Activated CD8-positive, alpha-beta memory T cell treated with anti-CD3 and anti-CD28 coated beads, Interleukin-2, amount 50 U/mL, for 24 hours (primary cell): Measurements from ENCODE around the gene BRD4.

Source experiments
- DNase-seq: peaks from one replicate; pipeline ENCODE4 v3.0.0-alpha.2; 2020; ENCODE audit errors: extremely low read depth

BRD4 gene

DNA sequence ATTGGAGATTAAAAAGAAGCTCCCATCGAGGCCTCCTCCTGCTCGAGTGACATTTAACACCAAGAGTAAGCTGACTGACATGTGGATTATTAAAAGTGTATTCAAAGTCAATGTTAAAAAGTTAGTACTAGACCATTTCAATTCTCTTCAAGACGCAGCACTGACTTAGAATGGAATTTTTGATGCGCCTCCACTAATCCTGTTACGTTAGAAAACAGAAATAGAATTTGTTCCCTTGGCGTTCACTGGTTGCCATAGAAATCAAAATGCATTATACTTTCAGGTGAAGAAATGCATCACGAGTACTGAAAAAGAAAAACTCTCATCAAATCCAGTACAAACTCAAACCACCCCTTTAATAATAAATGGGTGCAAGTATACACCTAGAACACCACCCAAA lies 42.2 kb downstream of the BRD4 start:
- no peak for DNase-seq

DNA sequence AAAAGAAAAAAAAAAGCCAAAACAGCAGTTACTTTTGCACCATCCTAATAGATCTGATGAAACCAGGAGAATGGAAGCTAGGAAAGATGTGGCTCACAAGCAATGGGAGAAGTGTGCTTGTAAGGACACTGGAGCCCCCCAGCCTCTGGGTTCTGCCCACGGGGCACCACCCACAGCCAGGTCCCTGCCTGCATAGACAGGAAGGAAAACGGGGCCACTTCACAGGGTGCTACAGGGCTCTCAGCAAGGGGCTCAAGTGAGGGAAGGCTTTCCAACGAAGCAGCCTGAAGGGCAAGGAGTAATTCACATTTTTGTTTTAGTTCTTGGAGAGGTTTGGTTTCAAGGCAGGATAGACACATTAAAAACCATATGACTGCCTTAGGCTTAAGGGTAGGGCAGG lies 42.7 kb downstream of the BRD4 start:
- DNase-seq, result no peak

DNA sequence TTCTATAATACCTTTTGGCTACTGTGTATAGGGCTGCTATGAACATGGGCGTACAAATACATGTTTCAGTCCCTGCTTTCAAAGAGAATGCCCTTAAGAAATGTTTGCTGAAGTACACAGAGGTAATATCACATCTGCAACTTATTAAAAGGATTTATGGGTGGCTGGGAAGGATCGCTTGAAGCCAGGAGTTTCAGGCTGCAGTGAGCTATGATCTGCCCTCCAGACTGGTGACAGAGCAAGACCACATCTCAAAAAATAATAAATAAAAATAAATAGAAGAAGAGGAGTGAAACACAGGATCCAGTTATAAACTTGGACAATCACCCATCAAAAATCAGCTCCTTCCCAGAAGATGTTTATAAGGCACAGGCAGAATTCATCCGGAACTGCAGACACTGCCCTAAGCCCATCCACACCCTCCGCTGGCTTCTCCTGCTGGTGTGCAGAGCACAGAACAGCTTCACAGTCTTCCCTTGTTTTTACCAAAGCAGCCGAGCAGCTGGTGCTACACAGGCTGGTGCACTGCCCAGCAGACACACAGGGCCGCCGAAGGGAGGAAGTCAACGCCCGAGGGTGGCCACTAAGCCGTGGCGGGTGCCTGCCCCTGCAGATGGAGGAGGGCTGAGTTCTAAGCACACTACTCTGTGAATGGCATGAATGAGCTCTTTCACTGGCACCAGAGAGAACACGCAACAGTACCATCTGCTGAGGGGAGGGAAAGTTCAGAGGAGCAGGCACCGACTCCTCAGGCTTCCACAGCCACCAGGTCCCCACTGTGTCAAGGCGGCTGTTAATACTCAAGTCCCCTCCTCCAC lies 44.0 kb downstream of the BRD4 start:
- no peak for DNase-seq

DNA sequence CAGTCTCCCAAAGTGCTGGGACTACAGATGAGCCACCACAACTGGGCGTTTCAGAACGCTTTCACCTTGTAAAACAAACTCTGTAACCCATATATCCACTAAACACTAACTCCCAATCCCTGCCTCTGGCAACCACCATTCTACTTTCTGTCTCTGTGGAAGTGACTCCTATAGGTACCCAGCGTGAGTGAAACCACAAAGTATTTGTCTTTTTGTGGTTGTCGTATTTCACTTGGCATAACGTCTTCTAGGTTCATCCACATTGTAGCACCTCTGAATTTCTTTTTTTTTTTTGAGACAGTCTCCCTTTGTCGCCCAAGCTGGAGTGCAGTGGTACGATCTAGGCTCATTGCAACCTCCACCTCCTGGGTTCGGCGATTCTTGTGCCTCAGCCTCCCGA lies 44.8 kb downstream of the BRD4 start:
- no peak for DNase-seq

DNA sequence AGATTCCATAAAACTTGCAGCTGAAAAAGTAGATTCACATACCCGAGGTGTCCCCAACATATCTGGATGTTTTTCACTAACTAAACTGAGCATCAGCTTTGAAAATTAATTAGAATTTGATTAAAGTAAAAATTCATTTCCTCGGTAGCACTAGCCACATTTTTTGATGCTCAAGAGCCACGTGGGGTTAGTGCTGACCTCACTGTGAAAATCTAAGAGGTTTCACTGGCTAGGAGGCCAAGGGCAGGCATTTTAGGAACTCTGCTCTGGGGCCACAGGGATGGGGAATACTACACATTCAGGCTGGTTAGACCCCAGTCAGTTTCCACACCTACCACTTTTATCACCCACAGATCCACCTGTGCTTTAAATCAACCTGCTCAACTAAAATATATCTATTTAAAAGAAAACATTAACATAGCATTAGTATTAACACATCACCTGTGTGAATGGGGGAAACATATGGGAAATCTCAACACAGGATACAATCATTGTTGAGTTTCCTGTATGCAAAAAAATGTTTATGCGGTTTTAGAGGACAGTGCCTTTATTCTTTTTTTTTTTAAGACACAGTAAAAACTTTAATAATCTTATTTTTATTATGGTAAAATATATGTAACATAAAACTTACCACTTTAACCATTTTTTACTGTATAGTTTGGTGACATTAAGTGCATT lies 45.5 kb downstream of the BRD4 start:
- DNase-seq, result no peak

DNA sequence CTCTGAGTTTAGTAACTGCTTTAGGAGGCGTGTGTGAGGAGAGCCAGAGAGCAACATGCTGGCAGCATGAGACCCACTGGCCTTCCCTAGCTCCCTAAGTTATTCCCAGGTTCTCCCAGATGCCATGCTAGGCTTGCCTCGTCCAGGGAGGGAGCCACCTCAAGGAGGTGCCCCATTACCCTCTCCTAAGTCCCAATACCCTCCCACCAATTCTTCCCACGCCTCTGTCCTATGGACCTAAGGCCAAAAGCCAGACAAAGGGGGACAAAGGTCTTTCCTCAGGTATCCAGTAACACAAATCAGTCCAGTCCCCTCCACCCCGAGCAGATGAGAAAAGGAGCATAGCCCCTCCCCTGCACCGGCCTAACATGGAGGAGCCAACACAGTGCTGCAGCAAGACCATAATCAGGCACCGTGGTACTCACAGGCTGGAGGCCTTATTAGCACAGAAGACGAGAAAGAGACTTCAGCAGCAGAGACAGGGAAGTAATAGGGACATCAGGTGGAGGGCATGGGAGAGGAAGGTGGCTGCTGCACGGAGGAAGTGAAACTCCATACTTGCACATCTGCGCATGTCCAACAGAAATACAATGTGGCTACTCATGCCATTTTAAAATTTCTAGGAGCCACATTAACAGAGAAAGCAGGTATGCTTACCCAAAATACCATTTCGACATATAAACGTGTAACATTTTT lies 46.3 kb downstream of the BRD4 start:
- DNase-seq, result no peak

DNA sequence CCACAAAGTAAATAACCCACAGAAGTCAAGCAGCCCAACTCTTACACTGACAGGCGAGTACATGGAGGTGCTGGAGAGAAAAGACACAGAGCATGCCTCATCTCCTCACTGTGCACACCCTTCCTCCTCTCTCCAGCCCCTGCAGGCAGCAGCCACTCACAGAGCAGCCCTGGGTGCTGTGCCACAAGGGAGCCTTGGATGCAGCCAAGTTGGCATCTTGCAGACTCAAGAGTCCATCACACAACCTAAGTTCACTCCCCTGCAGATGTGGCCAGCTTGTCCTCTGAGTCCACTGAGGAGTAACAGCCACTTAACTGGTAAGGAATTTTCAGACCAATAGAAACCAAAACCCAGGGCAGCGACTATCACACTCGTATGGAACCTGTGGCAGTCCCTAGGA lies 47.4 kb downstream of the BRD4 start:
- no peak for DNase-seq

DNA sequence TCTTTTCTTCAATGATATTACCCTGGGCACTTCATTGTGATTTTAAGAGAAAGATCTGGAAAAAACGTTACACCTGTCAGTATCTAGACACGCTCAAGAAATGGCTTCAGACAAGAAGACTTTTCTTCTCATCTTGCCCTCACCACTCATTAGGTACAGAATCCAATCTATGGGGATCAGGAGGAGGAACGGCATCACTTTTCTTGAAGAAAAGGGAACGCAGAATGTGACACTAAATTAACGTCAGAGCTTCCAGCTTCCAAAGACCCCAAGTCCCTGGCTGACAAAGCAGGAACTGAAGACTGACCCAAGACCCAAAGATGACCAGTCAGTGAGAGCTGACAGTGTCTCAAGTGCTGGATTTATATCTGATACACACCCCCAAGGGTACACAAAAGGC lies 48.2 kb downstream of the BRD4 start:
- DNase-seq, result no peak

DNA sequence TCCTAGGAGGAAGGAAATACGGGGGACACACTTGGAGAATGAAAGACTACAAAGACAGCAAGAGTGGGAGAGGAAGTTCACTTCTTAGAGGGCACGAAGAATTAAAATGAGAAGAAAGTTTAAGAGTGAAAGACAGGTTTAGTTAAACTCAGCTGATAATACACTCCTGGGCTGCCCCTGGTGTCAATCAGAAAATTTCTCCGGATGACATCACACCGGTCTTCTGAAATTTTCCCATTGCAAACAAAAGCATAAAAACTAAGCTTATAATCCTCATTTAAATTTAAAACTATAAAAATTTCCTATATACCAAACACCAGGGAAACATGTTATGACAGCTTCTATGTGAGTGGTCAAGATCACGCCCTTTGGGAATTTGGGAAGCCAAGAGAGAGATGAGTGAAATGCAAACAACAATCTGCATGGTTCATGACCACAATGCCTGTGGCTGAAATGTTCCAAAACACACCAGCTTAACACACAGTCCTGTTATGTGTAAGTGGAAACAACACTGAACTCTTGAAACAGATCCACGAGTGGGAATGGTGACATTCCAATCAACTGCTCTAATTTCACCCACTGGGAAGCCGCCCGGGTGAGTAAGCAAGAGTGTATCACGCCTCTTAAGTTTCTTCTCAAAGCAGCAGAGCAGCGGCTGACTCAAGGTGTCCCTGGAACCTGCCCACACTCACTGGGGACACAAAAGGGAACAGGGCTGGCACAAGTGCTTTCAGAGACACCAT lies 49.0 kb downstream of the BRD4 start:
- no peak for DNase-seq

DNA sequence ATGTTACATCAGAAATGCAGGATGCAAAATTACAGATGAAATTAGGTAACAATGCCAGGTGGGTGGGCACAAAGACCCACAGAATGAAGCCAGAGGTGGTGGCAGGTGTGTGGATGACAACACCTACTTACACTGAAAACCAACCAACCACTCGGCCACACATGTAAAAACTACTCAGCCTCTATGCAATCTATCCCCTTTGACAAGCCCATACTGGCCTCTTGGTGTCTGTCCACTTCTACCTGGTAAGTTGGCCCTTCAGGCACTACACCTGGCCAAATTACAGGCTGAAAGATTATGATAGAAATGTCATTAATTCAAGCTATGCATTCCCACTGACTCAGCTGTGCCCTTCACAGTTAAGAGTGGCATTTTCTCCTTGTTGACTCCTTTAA lies 50.0 kb downstream of the BRD4 start:
- no peak for DNase-seq

DNA sequence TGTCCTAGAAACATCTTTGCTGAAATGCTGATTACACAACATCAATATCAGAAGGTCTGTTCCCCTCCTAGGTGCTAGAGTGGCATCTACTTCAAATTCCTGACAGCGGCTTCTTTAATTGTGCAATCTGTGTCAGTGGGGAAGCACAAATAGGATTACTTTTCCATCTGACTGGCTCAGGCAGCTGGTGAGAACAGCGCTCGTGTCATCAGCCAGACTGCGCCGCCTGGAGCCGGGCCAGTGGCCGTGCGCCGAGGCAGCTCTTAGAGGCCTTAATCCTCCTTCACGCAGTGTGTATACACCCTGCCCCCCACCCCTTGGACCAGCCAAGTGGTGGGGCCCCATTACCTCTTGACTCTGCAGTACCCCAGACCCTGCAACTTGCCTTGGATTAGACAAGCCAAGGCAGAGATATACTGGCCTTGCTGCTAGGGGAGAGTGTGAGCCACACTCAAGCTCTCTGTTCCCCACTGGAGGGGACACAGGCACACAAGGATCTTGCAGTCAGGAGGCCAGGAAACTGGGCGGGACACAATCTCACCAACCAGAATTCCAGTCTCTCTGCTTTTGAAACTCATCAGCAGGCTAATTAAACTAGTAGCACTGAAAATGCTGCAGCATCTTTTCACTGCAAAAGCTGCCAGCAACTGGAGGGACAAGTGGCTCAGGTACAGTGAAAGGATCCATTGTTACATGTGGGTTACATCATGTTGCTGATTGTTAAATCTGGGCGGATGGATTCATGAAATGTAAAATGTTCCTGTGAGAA lies 51.2 kb downstream of the BRD4 start:
- no peak for DNase-seq

DNA sequence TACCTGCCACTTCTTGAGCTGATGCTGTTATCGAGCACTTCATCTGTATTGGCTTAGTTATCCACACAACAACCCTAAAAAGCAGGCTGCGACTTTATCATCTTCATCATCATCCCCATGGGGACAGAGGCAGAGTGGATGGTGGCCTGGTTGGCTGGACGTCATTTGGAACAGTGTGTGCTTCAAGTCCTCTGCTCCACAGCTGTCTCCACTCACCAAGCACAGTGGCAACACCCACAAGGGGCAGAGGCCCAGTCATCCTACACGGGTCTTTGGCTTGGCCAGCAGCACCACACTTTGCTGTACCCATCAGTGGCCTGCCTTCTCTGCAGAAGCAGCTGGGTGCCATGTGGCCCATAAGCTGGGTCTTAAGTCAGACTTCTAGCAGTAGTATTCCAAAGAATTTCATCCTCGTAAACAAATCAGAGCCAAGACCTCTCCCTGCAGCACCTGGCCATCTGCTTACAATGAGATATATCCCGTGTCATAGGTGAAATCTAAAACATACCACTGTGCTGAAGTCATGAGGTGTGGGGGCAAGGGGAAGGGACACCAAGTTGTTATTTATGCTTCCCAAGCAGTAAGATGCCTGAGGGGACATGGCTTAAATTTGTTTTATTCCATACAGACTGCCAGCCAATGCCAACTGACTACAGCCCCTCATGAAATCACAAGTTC lies 52.2 kb downstream of the BRD4 start:
- no peak for DNase-seq

DNA sequence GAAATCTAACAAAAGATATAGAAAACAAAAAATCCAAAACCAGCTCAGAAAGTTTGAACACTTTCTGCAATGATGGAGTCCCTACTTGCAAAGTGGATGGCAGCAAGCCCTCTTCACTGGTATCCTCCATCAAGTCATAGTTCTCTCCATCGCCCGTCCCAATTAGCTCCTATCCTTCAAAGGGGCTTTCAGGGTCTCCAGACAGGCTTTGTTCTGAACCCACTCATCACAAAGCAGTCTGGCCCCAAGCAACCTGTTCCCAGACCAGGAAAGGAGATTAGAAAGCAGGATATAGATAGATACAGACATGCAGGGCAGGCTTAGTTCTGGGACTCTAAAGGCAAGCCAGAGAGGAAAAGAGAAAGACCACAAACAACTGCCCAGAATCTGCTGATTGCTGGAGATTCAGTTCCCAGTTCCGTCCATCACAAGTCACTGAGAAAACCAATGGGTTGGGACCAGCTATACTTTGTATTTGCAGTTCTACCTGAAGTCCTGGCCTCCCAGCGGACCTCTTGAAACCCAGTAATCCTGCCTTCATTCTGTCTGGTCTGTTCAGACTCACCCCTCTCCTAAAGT lies 52.9 kb downstream of the BRD4 start:
- no peak for DNase-seq

DNA sequence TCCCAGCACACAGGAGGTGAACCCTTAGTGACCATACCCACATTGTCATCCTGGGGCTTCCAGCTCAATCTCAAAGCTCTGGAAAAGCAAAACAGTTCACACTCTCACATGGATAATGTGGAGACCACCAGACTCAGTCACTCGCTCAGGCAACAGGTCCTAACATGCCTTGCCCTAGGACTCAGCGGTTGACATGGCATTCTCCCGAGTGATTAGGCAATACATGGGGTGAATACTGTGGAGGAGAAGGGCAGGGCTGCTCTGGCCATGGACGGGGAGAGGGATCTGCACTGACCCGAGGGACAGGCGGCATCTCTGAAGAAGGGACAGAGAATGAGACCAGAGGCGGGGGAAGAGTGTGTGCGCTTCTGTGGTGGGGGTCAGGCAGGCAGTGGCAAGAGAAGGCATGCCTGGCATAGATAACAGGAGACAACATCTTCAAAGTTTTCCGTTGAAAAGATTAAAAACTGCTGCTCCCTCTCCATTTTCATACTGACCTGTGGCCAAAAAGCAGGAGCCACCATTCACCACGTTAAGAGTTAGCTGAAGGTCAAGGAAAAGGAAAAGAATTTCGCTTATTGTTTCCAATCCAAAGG lies 55.6 kb downstream of the BRD4 start:
- no peak for DNase-seq

DNA sequence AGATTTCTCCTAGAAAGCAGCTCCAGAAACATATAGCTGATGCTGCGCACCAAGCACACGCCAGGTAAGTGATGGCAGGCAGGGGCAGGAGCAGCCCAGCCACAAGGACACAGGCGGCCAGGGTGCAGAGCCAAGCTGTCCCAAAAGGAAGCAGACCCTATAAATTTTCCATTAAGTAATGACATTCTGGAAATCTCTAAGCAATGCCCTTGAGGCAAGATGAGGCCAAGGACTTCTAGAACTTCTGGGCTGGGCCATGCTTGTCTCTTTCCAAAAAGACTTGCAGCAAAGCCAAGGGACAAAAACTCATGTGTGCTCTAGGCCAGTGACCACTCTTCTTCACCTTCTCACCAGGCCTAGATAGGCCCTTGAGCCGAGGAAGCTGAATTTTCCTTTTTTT lies 57.9 kb downstream of the BRD4 start:
- no peak for DNase-seq

DNA sequence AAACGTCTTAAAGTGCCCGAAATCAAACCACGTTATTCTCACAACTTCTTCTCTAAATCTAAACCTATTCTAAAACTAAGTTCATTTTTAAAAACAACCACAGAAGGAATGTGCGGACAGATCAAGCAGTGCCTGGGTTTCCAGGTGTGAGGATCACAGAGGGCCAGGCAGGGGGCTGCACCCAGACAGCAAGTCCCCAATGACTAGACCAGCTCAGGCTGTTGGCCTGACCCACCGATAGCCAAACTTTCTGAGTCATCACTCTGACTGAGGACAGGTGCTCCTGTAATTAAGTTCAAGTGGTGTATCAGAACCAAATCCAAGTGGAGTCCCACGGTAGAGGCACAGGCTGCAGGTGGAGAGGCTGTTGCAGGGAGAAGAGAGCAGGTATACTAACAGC lies 62.5 kb downstream of the BRD4 start:
- DNase-seq, result no peak

DNA sequence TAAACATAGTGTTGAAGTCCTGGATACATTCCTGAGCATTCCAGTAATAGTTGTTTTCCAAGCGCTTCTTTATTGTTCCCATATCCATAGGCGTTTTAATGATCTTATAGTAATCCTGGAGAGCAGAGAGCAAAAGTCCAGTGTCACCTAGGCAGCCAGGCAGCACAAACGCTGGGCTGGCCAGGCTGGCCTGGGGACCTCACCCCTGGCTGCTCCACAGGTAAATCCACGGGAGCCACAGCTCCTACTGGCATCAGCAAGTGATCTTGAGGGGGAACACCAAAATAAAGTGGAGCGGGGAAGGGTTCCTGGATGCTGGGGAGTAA lies 63.4 kb downstream of the BRD4 start:
- DNase-seq, result no peak

DNA sequence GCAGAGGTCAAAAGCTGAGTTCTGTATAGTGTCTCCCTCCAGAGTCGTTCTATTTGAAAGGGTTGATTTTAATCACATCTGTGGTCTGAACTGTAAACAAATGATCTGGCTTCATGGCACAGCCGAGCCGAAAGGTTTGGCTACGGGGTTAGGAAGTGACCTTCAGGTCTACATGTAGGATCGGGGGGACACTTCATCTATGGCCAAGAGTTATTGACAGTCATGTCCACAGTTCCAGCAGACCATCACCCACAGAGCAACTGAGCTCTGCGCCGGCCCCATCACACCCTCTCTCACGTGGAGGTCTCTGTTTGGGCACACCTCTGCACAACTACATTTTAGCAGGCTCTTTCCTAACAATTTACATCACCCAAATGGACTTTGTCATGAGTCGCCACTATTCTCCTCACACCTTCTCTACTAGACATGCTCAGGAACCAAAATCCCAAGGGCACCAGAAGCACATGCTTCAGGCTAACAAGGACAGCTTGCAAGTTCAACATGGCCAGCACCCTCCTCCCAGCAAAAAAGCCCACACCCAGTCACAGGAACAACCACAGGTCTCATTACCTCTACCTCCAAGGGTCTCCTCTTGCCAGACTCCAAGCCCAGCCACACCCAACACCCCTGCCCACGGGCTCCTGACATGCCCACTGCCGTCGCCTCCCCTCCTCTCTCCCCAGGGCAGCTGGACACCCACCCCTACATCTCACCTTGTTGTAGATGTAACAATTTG lies 64.0 kb downstream of the BRD4 start:
- DNase-seq, result no peak

DNA sequence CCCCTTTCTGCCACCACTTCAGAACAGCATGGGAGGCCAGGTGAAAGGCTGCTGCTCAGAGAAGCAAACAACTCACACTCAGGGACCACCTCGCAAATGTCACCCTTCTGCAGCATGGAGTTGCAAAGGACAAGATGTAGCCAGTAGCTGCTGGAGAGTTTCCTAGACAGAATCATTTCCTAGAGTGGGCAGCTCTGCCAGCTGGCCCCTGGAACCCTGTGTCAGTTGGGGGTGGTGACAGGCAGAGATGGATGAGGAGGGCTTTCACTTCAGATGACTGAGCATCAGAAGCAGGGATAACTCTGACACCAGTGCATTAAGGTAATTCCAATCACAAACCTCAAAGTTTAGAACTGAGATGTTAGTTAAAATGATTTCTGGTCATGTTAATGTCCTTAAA lies 65.7 kb downstream of the BRD4 start:
- no peak for DNase-seq

DNA sequence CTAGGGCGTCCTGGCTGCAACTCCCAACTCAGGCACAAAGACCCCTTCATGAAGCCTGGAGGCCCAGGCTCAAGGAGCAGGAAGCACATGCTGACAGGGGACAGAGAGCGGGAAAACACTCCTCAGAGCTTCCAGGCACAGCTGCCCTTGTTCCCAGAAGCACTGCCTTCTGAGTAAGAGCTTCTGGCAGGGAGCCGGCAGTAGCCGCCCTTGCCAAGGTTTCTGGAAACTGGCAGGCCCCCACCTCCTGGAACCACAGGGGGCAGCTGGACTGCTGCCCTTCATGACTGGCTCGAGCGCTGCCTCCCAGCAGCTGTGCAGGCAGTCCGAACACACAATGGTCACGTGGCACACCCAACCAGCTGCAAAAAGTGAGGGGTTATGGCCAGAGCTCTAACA lies 66.5 kb downstream of the BRD4 start:
- DNase-seq, result no peak
